Chondrocyte (in vitro differentiated cells): ENCODE data around the gene GRM1. TPM values are rescaled to one million over a fixed set of nuclear protein-coding genes. Genes with fewer than 3 reads are reported as not detected.

Source experiments
- DNase-seq: peaks from one replicate; pipeline ENCODE4 v3.0.0; 2021; ENCODE audit warnings: mixed read lengths, low spot score
- H3K27ac Mint-ChIP-seq: one replicate; pipeline ENCODE4 v1.8.0; 2021; ENCODE audit warnings: mild to moderate bottlenecking, moderate library complexity, mixed read lengths; ENCODE audit not compliant: unreplicated experiment
- H3K27me3 Mint-ChIP-seq: 2 replicates; pipeline ENCODE4 v1.8.0; 2021; ENCODE audit warnings: low read depth, mixed read lengths
- H3K36me3 Mint-ChIP-seq: 2 replicates; pipeline ENCODE4 v1.8.0; 2021; ENCODE audit warnings: low read depth, mixed read lengths
- H3K4me1 Mint-ChIP-seq: 2 replicates; pipeline ENCODE4 v1.8.0; 2021; ENCODE audit warnings: low read depth, mild to moderate bottlenecking, mixed read lengths
- H3K4me3 Mint-ChIP-seq: one replicate; pipeline ENCODE4 v1.8.0; 2021; ENCODE audit warnings: mild to moderate bottlenecking, moderate library complexity, mixed read lengths; ENCODE audit not compliant: unreplicated experiment
- H3K9me3 Mint-ChIP-seq: 2 replicates; pipeline ENCODE4 v1.8.0; 2021; ENCODE audit warnings: low read depth, mixed read lengths
- CTCF ChIP-seq: fragments of 200-600 bp; sonication (generic); IDR thresholded peaks from 2 replicates; pipeline ENCODE4 v1.5.0; 2021; ENCODE audit warnings: antibody characterized with exemption, mild to moderate bottlenecking, moderate library complexity
- total RNA-seq: library from RNA; stranded (reverse); gene quantifications from 3 replicates; pipeline ENCODE4 v1.2.1, GENCODE V29; 2021

Gene GRM1
- total RNA-seq, 1 donor from 2014 or later, result not detected

- H3K36me3 Mint-ChIP-seq, result no peaks in the 10 kb centered on the region
- no peak for TF ChIP-seq CTCF
- no peaks in the 10 kb centered on the region for H3K9me3 Mint-ChIP-seq
- H3K27me3 Mint-ChIP-seq, result peaks cover 11% of the 10 kb centered on the region
- no peak overlapping the region for H3K27ac Mint-ChIP-seq
- no peak for DNase-seq
- no peak overlapping the region for H3K4me3 Mint-ChIP-seq
- H3K4me1 Mint-ChIP-seq, result no peaks in the 10 kb centered on the region
Observed at GRCh38 chr6:146191612-146192011, 162.8 kb downstream of the GRM1 start.

DNA sequence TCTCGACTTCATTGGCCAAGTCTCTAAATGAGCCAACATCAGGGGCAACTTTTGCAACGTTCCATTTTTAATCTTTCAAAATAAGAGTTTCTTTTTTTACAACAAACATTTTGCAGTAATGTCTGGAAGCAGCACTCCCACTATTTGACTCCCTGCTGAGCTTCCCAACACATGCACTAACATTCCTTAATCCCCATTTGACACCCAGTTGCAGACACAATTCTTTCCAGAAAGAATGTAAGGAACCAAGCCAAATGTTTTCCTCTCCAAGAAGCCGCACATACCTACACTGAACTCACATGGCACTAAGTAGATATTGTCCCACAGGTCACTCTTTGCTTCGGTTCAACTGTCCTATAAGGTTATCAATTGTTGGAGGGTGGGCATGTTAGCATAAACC lies 165.6 kb downstream of the GRM1 start:
- H3K4me1 Mint-ChIP-seq, result no peaks in the 10 kb centered on the region
- no peaks in the 10 kb centered on the region for H3K36me3 Mint-ChIP-seq
- H3K9me3 Mint-ChIP-seq, result no peaks in the 10 kb centered on the region
- DNase-seq, result no peak
- no peak for TF ChIP-seq CTCF
- no peak overlapping the region for H3K4me3 Mint-ChIP-seq
- peaks cover 8% of the 10 kb centered on the region for H3K27me3 Mint-ChIP-seq
- H3K27ac Mint-ChIP-seq, result no peak overlapping the region

DNA sequence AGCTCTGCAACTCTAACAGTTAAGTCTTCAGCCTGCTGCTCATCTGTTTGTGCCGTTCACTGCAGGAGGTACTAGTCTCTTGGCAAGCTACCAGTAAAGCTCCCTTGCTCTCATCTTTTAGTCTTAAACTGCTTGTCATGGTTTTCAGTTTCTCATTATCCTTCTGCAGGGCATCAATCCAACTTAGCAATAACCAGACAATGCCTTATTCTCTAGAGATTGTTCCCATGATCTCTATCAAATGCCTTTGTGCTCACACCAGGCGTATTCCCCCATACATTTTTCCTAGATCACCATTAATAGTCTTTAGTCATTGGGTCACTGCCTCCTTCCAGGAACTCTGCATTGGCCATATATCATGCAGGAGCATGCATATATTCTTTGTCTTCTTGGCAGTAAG lies 171.3 kb downstream of the GRM1 start:
- DNase-seq, result no peak
- Mint-ChIP-seq H3K27ac (no peak overlapping the region), H3K36me3 (no peaks in the 10 kb centered on the region), H3K9me3 (no peaks in the 10 kb centered on the region), H3K4me1 (no peaks in the 10 kb centered on the region), H3K4me3 (no peak overlapping the region), H3K27me3 (peaks cover 3% of the 10 kb centered on the region)
- TF ChIP-seq CTCF, result no peak

DNA sequence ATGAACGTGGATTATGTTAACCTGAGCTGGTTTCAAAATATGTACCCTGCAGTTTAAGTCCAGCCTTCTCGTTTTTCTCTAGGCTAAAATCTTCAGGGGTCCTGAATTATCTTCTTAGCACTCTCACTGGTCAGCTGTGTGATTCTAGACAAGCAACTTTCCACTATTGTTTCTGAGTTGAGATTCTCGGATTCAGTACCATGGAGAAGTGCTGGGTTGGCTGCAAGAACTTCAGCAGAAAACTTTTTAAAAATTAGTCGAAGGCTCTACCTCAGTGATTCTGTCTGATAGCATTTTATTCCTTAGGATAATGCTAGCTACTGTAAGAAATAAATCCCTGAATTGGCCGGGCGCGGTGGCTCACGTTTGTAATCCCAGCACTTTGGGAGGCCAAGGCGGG lies 173.7 kb downstream of the GRM1 start:
- Mint-ChIP-seq H3K9me3 (peaks cover 5% of the 10 kb centered on the region), H3K4me3 (no peak overlapping the region), H3K4me1 (no peaks in the 10 kb centered on the region), H3K27ac (no peak overlapping the region), H3K27me3 (peaks cover 6% of the 10 kb centered on the region), H3K36me3 (no peaks in the 10 kb centered on the region)
- no peak for TF ChIP-seq CTCF
- DNase-seq, result no peak

DNA sequence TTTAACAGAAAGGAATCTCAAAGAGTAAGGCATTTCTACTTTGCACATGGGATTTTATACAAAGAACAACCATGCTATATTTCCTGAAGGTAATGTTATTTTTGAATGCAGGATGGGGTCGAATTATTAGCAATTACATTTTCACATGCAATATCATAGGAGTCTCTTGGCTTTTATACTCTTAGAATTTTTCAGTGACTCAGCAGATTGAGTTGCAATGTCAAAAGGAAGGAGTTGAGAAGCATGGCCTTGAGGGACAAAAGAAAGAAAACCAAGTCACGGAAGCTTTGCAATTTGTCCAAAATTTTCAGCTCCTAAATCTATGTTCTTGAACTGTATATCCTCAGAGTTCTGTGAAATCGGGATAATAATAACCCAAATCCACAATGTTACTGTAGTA lies 181.1 kb downstream of the GRM1 start:
- peaks cover 5% of the 10 kb centered on the region for H3K9me3 Mint-ChIP-seq
- peaks cover 7% of the 10 kb centered on the region for H3K27me3 Mint-ChIP-seq
- H3K27ac Mint-ChIP-seq, result no peak overlapping the region
- no peaks in the 10 kb centered on the region for H3K36me3 Mint-ChIP-seq
- no peak for TF ChIP-seq CTCF
- no peaks in the 10 kb centered on the region for H3K4me1 Mint-ChIP-seq
- H3K4me3 Mint-ChIP-seq, result no peak overlapping the region
- no peak for DNase-seq
